Spleen (tissue), 7 donors: ENCODE results near the gene ADCY2.

Source experiments
- CTCF ChIP-seq, 11 experiments: fragments of 200-600 bp in 7 of 11; fragments of 450-650 bp in 4 of 11; sonication (generic) in 4 of 11; IDR thresholded peaks in 8 of 11; conservative IDR thresholded peaks in 3 of 11; 1 replicate in 7 of 11; 2 replicates in 4 of 11; pipeline versions ENCODE4 v1.4.0 to v1.8.0; 2016 to 2021; ENCODE audit warnings: antibody characterized with exemption in 11 of 11, inconsistent platforms in 4 of 11, mild to moderate bottlenecking in 1 of 11
- POLR2A ChIP-seq, 3 donors: fragments of 450-650 bp; IDR thresholded peaks; one replicate each; pipeline ENCODE4 v1.5.1; 2017; ENCODE audit warnings: antibody characterized with exemption in 3 of 3, mild to moderate bottlenecking in 1 of 3
- POLR2AphosphoS5 ChIP-seq, 3 donors: sonication (generic); formaldehyde crosslinking; IDR thresholded peaks; one replicate each; pipeline ENCODE4 v1.5.1; 2017; ENCODE audit warnings: antibody characterized with exemption in 3 of 3
- donor health status: DM: no; HTN: no; CAD: no; lungs with moderate emphysema.
- donor health status: DM: no; HTN: no; CAD: no.
- donor health status: DM: no; HTN: no; CAD: no.

- TF ChIP-seq CTCF (IDR thresholded peaks at IDR 0.05 in 8 of 11, conservative IDR thresholded peaks at IDR 0.05 in 3 of 11) (no peak), POLR2A (IDR thresholded peaks at IDR 0.05) (no peak), POLR2AphosphoS5 (IDR thresholded peaks at IDR 0.05) (no peak)
These were observed 393.6 kb downstream of the ADCY2 start for GRCh38 chr5:7789567-7789966.
